ENCODE data around the gene ADAM12. TPM values are rescaled to one million over a fixed set of nuclear protein-coding genes. Genes with fewer than 3 reads are reported as not detected.

Gene ADAM12
- polyA plus RNA-seq, 1 experiment: 8.6 TPM

- no peaks in the 10 kb centered on the region for H3K36me3 ChIP-seq (ENCODE audit: control insufficient read depth, insufficient read depth, low read length)
- no peak for TF ChIP-seq CTCF (IDR thresholded peaks at IDR 0.05; ENCODE audit: insufficient read depth, low read depth, low read length)
- POLR2A ChIA-PET: no interaction called here
- H3K4me3 ChIP-seq (ENCODE audit: low read depth, low read length): no peak overlapping the region
- DNase-seq (ENCODE audit: low read depth): no peak
- CTCF ChIA-PET: no interaction called here
- no peaks in the 10 kb centered on the region for H3K27me3 ChIP-seq (ENCODE audit: control insufficient read depth, insufficient read depth, low read length)
Measured at GRCh38 chr10:126012485-126012884, 375.8 kb downstream of the ADAM12 start.

GRCh38 chr10:126011995-126012394 lies 376.3 kb downstream of the ADAM12 start:
- no peak overlapping the region for H3K4me3 ChIP-seq (ENCODE audit: low read depth, low read length)
- DNase-seq (ENCODE audit: low read depth): no peak
- H3K36me3 ChIP-seq (ENCODE audit: control insufficient read depth, insufficient read depth, low read length): no peaks in the 10 kb centered on the region
- POLR2A ChIA-PET: no interaction called here
- CTCF ChIA-PET: no interaction called here
- H3K27me3 ChIP-seq (ENCODE audit: control insufficient read depth, insufficient read depth, low read length): no peaks in the 10 kb centered on the region
- TF ChIP-seq CTCF (IDR thresholded peaks at IDR 0.05; ENCODE audit: insufficient read depth, low read depth, low read length): no peak

DNA sequence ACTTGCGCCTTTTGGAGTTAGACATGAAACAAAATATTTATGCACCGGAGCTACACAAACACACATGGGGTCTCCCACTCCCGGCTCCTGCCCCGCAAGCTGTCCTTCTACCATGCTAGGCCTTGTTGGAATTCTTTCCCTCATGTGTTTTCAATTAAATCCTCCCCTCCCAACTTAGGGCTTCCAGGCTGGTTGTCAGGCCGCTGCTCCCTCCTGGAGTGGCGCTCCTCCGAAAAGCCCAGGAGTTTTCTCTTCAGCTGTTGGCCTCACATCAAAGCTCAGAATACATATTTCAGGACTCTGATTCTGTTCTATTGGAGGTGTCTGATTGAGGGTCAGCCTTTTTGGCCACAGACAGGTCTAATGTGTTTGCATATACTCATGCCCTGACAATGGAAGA lies 378.6 kb downstream of the ADAM12 start:
- Histone ChIP-seq H3K36me3 (ENCODE audit: control insufficient read depth, insufficient read depth, low read length) (no peaks in the 10 kb centered on the region), H3K27me3 (ENCODE audit: control insufficient read depth, insufficient read depth, low read length) (no peaks in the 10 kb centered on the region; the same call in 1 of the 2 replicates), H3K4me3 (ENCODE audit: low read depth, low read length) (no peak overlapping the region)
- ChIA-PET CTCF (no interaction called here), POLR2A (no interaction called here)
- no peak for TF ChIP-seq CTCF (IDR thresholded peaks at IDR 0.05; ENCODE audit: insufficient read depth, low read depth, low read length)
- no peak for DNase-seq (ENCODE audit: low read depth)

- POLR2A ChIA-PET: no interaction called here
Measured at GRCh38 chr10:126006906-126007305, 381.4 kb downstream of the ADAM12 start.

GRCh38 chr10:126006264-126006663 lies 382.0 kb downstream of the ADAM12 start:
- no peak overlapping the region for H3K4me3 ChIP-seq (ENCODE audit: low read depth, low read length)
- H3K27me3 ChIP-seq (ENCODE audit: control insufficient read depth, insufficient read depth, low read length): no peaks in the 10 kb centered on the region; the same call in 1 of the 2 replicates
- ChIA-PET CTCF (interaction anchor here (1.3 kb wide), 1 partner anchor 12 kb away, joined by 3 read pairs; no protein-coding TSS in a partner anchor), POLR2A (no interaction called here)
- no peak for TF ChIP-seq CTCF (IDR thresholded peaks at IDR 0.05; ENCODE audit: insufficient read depth, low read depth, low read length)
- DNase-seq (ENCODE audit: low read depth): no peak
- no peaks in the 10 kb centered on the region for H3K36me3 ChIP-seq (ENCODE audit: control insufficient read depth, insufficient read depth, low read length)

More at GRCh38 chr10:126006906-126007305, 381.4 kb downstream of the ADAM12 start:
- Histone ChIP-seq H3K36me3 (ENCODE audit: control insufficient read depth, insufficient read depth, low read length) (no peaks in the 10 kb centered on the region), H3K4me3 (ENCODE audit: low read depth, low read length) (no peak overlapping the region), H3K27me3 (ENCODE audit: control insufficient read depth, insufficient read depth, low read length) (no peaks in the 10 kb centered on the region; the same call in 1 of the 2 replicates)
- CTCF ChIA-PET: interaction anchor here (1.2 kb wide), 1 partner anchor 124 kb away, joined by 3 read pairs; no protein-coding TSS in a partner anchor
- no peak for DNase-seq (ENCODE audit: low read depth)
- TF ChIP-seq CTCF (IDR thresholded peaks at IDR 0.05; ENCODE audit: insufficient read depth, low read depth, low read length): no peak
